ENCODE results near the gene DCBLD1. TPM values are rescaled to one million over a fixed set of nuclear protein-coding genes. Genes with fewer than 3 reads are reported as not detected.

DCBLD1 gene
- total RNA-seq, 3 donors from 2014 or later (not counting 1 experiment from before 2014, with no cell fraction given) = 8.4 to 16.1 (median 13.0) TPM

DNA sequence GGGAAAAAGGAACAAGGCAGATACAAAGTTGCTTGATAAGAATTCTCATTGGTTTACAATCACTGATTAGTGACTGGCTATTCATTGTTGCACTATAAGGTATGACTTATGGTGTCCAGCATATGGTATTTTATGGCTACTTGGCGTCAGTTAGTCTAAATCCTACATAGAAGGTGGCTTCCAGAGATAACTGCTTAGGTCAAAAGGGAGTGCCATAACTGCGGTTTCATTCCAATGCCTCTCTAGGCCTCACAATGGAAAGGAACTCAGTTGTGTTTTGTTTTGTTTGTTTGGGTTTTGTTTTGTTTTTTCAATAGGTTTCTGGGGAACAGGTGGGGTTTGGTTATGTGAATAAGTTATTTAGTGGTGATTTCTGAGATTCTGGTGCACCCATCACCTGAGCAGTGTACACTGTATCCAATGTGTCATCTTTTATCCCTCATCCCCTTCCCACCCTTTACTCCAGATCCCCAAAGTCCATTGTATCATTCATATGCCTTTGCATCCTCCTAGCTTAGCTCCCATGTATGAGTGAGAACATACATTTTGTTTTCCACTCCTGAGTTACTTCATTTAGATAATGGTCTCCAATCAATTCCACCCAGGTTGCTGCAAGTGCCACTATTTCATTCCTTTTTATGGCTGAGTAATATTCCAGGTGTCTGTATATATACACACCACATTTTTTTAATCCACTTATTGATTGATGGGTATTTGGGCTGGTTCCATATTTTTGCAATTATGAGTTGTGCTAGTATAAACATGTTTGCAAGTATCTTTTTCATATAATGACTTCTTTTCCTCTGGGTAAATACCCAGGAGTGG, 112.8 kb downstream of the DCBLD1 start:
- Mint-ChIP-seq H3K27ac (no peak overlapping the region), H3K27me3 (ENCODE audit: low read depth in 2 of 2) (no peaks in the 10 kb centered on the region), H3K9me3 (no peaks in the 10 kb centered on the region), H3K4me3 (no peak overlapping the region), H3K4me1 (peaks cover 30 to 40% of the 10 kb centered on the region in 2 donors), H3K36me3 (no peaks in the 10 kb centered on the region)
- TF ChIP-seq, protein P1, sequence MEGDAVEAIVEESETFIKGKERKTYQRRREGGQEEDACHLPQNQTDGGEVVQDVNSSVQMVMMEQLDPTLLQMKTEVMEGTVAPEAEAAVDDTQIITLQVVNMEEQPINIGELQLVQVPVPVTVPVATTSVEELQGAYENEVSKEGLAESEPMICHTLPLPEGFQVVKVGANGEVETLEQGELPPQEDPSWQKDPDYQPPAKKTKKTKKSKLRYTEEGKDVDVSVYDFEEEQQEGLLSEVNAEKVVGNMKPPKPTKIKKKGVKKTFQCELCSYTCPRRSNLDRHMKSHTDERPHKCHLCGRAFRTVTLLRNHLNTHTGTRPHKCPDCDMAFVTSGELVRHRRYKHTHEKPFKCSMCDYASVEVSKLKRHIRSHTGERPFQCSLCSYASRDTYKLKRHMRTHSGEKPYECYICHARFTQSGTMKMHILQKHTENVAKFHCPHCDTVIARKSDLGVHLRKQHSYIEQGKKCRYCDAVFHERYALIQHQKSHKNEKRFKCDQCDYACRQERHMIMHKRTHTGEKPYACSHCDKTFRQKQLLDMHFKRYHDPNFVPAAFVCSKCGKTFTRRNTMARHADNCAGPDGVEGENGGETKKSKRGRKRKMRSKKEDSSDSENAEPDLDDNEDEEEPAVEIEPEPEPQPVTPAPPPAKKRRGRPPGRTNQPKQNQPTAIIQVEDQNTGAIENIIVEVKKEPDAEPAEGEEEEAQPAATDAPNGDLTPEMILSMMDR (IDR thresholded peaks at IDR 0.05) = no peak
- intact Hi-C loops (cut with micrococcal nuclease) = no loop called here
- Histone ChIP-seq H3K4me3 (ENCODE audit: low read length) (no peak overlapping the region), H3K27me3 (ENCODE audit: control insufficient read depth, insufficient read depth, low read length) (no peaks in the 10 kb centered on the region), H3K36me3 (ENCODE audit: control insufficient read depth, insufficient read depth, low read length) (peaks cover 6% of the 10 kb centered on the region), H3K4me1 (ENCODE audit: control insufficient read depth, insufficient read depth, low read length) (peaks cover 12% of the 10 kb centered on the region), H3K9me3 (ENCODE audit: control insufficient read depth, insufficient read depth, low read length) (no peaks in the 10 kb centered on the region), H3K27ac (ENCODE audit: low read length) (no peak overlapping the region)
- ATAC-seq = no peak
- WGBS (ENCODE audit: insufficient coverage) = 97% methylated on average over 2 of the region's 2 CpGs
- DNase-seq = no peak

DNA sequence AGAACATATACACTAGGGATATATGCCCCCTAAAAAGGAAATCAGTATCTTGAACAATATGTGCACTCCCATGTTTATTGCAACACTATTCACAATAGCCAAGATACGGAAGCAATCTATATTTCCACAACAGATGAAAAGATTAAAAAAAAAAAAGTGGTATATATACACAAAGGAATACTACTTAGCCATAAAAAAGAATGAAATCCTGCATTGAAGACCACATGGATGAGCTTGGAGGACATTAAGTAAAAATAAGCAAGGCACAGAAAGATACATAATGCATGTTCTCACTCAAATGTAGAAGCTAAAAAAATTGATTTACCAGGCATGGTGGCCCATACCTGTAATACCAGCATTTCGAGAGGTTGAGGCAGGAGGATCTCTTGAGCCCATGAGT, 115.3 kb downstream of the DCBLD1 start:
- Mint-ChIP-seq H3K27ac (peak overlapping the region in 1 of 2 donors; percentile 15), H3K9me3 (no peaks in the 10 kb centered on the region), H3K36me3 (no peaks in the 10 kb centered on the region), H3K27me3 (ENCODE audit: low read depth in 2 of 2) (no peaks in the 10 kb centered on the region), H3K4me3 (no peak overlapping the region), H3K4me1 (peaks cover 48 to 55% of the 10 kb centered on the region in 2 donors)
- Histone ChIP-seq H3K27ac (ENCODE audit: low read length) (no peak overlapping the region), H3K36me3 (ENCODE audit: control insufficient read depth, insufficient read depth, low read length) (peaks cover 6% of the 10 kb centered on the region), H3K27me3 (ENCODE audit: control insufficient read depth, insufficient read depth, low read length) (no peaks in the 10 kb centered on the region), H3K4me1 (ENCODE audit: control insufficient read depth, insufficient read depth, low read length) (peaks cover 19% of the 10 kb centered on the region), H3K4me3 (ENCODE audit: low read length) (no peak overlapping the region), H3K9me3 (ENCODE audit: control insufficient read depth, insufficient read depth, low read length) (no peaks in the 10 kb centered on the region)
- ATAC-seq (no peak), DNase-seq (no peak)
- TF ChIP-seq, protein P1 (IDR thresholded peaks at IDR 0.05) = no peak
- no CpG with 5 or more reads among the region's 2 CpGs for WGBS (ENCODE audit: insufficient coverage)
- intact Hi-C loops (cut with micrococcal nuclease) = no loop called here

Other genes starting within 250 kb of the DCBLD1 start
- gene VGLL2, start 217.1 kb upstream of the DCBLD1 start, total RNA-seq = not detected
- gene ROS1, start 56.7 kb upstream of the DCBLD1 start, total RNA-seq = not detected
- gene GOPC, start 119.8 kb downstream of the DCBLD1 start, total RNA-seq = 10 to 100 TPM; 17.5 to 27.7 (median 20.4) TPM
- 10 to 100 TPM; 16.9 to 25.9 (median 23.4) TPM for gene NUS1, start 192.8 kb downstream of the DCBLD1 start, total RNA-seq